CD4-positive, alpha-beta T cell treated with Interleukin-12 subunit alpha and Interleukin-12 subunit beta, for 1 hour (primary cell): Measurements from ENCODE around the gene RAB40C.
A peak's percentile ranks its signal among the peaks of the same experiment; 100 is the strongest.

Experiments
- DNase-seq: peaks from one replicate; pipeline ENCODE4 v3.0.0-alpha.2; 2020

RAB40C gene, protein sequence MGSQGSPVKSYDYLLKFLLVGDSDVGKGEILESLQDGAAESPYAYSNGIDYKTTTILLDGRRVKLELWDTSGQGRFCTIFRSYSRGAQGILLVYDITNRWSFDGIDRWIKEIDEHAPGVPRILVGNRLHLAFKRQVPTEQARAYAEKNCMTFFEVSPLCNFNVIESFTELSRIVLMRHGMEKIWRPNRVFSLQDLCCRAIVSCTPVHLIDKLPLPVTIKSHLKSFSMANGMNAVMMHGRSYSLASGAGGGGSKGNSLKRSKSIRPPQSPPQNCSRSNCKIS

DNA sequence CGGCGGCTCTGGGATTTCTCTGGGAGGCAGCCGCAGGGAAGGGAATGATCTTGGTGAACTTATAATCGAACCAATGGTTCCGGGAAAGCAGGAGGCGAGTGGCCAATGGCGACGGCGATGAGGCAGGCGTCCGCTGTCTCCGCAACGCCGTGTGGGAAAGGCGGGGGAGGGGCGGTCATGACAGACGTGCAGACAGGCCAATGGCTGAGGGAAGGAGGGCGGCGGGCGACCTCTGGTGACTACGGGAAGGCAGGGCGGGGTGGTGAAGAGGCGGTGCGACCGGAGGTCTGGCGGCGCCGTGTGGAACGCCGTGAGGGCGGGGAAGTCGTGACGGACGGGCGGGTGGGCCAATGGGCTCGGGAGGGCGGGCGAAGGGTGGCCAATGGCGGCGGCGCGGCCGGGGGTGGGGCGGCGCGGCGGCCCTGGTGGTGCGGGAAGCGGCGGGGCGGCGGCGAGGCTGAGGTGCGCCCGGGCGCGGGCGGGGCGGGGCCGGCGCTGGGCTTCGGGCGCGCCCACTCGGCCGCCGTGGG lies at the start of gene RAB40C:
Gene RAB40C (plus strand): TSS at position 409 of the 530 bp plus-strand sequence. CDS start 226 bp downstream, outside the sequence.
- DNase-seq: peak; percentile 99

DNA sequence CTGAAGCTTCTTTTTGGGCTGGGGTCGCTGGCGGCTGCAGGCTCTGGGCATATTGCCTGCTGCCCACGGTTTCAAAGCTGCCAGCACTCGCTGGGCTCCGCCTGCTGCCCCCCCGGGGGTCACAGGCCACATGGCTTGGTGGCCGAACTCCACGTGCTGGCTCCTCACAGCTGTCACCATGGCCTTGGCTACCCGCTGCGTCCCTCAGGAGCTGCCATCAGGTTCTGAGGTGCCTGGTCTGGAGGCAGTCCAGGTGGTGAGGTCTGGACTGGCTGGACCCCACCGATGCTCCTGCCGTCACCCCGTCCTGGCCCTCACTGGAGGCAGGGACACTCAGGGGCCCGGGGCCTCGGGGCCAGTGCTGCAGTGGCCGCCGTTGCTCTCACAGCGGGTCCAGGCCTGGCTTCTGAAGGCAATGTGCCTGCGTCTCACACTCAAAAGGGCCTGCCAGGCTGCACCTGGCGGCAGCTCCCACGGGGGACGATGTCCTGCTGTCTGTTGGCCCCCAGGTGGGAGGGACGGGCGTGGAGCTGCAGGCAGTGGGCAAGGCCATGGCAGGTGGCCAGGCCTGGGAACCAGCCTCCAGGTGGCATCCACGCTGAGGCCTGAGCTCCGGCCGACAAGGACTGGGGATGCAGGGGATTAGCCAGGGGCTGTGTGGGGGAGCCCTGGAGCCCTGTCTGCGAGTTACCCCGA lies 49.1 kb upstream of the RAB40C start:
- DNase-seq: no peak

DNA sequence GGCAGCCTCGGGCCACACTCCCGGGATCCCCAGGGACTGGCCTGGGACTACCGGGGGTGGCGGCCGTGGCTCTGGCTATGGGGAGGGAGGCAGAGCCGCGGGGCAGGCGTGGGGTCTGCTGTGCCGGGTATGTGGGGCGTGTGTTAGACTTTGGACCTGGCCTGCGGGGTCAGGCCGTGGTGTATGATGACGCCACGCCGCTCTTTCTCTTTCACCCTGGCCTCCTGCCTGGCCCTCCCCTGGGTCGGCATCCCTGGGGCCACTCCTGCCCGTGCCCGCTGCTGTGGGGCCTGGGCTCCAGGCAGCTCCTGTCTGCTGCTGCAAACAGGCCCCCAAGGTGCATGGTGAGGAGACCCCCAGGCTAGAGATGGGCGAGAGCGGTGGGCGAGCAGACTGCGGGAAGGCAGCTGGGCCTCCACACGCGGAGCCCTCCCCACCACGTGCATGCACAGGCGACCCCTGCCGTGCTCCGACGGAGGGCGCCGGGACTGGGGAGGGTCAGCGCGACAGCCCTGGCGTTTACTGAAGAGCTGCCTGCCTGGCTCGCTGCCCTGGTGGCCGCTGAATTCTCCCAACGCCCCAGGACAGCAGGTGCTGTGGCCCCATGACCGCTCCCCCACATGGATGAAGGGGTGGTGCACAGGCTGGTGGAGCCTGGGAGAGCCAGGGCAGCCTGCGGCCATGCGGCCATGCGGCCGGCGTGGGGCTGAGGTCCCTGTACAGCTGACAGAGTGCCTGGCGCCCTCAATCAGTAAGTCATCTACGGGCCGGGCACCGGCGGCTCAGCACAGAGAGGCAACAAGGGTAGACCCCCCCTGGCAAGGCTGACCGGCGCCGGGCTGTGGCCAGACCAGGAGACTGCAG lies 46.3 kb upstream of the RAB40C start:
- DNase-seq: no peak

DNA sequence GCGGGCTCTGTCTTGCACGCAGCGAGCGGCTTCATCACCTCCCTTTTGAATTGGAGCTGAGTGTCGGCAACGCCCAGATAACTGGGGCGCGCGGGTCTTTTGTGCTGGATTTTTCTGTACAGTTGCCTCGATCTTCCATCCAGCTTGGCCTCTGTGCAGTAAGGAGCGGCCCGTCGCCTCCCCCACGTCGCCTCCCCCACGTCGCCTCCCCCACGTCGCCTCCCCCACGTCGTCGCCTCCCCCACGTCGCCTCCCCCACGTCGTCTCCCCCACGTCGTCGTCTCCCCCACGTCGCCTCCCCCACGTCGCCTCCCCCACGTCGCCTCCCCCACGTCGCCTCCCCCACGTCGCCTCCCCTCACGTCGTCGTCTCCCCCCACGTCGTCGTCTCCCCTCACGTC lies 45.3 kb upstream of the RAB40C start:
- no peak for DNase-seq

DNA sequence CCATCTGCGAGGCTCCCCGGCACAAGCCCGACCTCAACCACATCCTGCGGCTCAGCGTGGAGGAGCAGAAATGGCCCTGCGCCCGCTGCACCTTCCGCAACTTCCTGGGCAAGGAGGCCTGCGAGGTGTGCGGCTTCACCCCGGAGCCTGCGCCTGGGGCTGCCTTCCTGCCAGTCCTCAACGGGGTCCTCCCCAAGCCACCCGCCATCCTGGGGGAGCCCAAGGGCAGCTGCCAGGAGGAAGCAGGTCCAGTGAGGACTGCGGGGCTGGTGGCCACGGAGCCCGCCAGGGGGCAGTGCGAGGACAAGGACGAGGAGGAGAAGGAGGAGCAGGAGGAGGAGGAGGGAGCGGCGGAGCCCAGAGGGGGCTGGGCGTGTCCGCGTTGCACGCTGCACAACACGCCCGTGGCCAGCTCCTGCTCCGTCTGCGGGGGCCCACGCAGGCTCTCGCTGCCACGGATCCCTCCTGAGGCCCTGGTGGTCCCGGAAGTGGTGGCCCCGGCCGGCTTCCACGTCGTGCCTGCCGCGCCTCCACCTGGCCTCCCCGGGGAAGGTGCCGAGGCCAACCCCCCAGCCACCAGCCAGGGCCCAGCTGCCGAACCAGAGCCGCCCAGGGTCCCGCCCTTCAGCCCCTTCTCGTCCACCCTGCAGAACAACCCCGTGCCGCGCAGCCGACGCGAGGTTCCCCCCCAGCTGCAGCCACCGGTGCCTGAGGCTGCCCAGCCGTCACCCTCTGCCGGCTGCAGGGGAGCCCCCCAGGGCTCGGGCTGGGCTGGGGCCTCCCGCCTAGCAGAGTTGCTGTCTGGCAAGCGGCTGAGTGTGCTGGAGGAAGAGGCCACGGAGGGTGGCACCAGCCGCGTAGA lies 42.7 kb upstream of the RAB40C start:
- DNase-seq: peak; percentile 57

DNA sequence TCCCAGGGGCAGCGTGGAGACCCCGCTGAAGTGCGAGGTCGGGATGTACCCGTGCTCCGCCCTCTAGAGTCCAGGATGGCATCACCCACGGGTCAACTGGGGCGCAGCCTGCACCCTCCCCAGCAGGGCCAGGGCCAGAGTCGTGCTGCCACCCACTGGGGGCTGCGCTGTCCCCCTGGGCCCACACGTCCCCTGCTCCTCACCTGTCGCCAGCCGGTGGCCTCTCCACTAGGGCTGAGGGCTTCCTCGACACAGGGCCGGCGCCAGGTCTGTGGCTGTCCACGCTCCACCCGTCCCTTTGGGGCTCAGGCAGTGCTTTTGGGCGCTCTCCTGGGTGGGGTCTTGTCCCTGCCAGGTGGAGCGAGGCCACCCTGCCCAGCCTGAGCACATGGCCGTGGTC lies 41.3 kb upstream of the RAB40C start:
- no peak for DNase-seq

DNA sequence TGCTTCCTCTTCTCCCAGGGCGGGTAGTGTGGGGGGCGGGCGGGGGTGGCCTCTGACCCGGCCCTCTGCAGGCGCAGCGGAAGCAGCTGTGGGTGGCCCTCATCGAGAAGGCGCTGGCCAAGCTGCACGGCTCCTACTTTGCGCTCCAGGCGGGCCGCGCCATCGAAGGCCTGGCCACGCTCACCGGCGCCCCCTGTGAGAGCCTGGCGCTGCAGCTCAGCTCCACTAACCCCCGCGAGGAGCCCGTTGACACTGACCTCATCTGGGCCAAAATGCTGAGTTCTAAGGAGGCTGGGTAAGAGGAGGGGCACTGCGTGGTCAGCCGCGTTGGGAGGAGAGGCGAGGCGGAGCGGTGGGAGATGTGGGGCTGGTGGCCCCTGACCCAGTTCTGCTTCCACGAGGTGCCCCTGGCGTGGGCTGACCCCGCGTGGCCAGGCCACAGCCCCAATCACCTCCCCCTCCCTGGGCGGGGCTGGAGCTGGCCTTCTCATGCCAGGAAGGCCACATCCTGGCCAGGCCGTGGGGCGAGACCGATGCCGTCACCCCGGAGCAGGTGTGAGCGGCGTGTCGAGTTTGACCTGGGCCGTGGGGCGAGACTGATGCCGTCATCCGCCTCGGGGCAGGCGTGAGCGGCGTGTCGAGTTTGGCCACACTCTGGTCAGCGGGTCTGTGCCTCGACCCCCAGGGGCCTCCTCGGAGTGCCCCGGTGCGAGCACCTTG lies 40.2 kb upstream of the RAB40C start:
- DNase-seq: no peak

DNA sequence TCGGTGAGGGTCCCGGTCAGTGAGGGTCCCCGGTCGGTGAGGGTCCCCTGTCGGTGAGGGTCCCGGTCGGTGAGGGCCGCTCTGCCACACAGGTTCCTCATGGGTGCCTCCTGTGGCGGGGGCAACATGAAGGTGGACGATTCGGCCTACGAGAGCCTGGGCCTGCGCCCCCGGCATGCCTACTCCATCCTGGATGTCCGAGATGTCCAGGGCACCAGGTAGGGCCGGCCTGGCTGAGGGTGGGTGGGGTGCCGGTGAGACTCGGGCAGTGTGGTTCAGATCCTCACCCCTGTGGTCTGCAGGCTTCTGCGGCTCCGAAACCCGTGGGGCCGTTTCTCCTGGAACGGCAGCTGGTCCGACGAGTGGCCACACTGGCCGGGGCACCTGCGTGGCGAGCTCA lies 38.7 kb upstream of the RAB40C start:
- DNase-seq: no peak

DNA sequence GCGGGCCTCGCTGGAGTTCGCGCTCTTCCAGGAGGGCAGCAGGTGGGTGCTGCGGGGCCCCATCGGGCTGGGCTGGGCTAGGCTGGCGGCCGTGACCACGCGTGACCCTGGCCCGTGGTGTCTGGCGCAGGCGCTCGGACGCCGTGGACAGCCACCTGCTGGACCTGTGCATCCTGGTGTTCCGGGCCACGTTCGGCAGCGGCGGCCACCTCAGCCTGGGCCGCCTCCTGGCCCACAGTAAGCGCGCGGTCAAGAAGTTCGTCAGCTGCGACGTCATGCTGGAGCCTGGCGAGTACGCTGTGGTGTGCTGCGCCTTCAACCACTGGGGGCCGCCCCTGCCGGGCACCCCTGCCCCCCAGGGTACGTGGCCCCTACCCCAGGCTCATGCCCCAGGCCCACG lies 37.7 kb upstream of the RAB40C start:
- no peak for DNase-seq

DNA sequence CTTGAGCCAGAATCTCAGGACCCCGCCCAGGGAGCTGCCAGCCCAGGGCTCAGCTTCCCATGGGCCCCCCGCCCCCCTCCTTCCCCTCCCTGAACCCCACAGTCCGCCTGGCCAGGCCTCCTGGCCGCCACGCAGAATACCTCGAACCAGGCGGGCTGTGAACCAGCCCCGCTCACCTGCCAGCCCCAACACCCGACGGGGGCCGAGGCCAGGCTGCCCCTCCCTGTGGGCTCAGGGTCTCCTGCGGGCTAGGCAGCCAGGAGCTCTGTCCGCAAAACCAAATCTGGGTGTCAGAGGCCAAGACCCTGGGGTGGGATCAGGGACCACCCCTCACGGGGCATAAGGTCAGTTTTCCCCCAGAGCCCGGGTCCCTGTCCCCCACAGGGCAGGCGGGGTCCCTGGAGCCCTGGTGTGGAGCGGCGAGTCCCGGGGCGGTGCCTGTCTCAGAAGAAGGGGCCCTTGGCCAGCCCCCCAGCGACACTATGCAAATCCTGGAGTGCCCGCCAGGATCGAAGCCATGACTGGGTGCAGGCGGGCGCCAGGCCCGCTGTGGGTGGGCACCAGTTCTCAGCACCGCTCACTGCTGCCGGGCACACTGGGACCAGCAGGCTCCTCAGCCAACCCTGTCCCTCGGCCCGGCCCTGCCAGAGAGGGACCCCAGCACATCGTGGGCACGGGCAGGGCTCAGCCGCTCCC lies 36.1 kb upstream of the RAB40C start:
- DNase-seq: no peak

DNA sequence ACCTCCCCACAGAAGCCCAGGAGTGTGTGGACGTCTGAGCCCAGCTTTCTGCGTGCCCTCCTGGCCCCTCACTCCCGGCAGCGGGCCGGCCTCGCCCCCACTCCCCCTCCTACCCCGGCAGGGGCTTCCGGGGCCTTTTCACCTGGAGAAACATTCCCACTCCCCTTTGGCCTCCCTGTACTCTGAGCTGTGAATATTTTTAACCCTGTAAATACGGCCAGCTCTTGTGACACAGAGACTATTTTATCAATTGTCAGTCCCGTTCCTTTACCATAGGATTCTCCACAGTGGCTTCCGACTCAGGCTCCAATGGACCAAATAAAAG lies 35.6 kb upstream of the RAB40C start:
- DNase-seq: no peak

DNA sequence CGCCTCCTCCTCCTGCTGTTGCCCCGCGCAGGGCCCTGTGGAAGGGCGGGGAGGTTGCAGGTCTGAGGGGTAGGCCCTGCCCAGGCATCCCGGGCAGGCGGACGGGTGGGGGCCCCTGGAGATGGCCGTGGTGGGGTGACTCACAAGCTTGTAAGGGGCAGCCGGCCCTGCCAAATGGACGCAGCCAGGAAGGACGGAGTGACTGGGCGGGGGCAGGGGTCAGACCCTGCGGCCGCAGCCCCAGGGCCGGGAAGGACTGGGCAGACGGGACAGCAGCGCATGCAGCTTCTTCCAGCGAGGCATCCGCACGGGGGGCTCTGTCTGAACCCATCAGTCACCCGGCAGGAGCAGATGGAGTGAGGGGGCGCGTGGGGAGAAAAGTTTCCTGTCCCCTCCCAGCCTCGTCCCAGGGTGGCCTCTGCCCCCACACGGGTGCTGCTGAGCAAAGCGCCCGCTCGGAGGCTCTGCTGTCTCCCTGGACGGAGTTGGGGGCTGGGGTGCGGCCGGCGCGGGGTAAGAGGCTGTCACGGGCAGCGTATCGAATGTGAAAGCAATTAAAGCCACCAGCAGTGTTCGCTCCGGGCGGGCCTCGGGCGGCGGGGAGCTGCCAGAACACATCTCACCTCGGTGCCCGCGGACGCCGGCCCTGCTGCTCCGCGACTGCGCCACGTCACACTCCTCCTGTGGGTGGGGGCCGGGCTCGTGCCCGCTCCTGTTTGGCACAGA lies 35.1 kb upstream of the RAB40C start:
- no peak for DNase-seq

DNA sequence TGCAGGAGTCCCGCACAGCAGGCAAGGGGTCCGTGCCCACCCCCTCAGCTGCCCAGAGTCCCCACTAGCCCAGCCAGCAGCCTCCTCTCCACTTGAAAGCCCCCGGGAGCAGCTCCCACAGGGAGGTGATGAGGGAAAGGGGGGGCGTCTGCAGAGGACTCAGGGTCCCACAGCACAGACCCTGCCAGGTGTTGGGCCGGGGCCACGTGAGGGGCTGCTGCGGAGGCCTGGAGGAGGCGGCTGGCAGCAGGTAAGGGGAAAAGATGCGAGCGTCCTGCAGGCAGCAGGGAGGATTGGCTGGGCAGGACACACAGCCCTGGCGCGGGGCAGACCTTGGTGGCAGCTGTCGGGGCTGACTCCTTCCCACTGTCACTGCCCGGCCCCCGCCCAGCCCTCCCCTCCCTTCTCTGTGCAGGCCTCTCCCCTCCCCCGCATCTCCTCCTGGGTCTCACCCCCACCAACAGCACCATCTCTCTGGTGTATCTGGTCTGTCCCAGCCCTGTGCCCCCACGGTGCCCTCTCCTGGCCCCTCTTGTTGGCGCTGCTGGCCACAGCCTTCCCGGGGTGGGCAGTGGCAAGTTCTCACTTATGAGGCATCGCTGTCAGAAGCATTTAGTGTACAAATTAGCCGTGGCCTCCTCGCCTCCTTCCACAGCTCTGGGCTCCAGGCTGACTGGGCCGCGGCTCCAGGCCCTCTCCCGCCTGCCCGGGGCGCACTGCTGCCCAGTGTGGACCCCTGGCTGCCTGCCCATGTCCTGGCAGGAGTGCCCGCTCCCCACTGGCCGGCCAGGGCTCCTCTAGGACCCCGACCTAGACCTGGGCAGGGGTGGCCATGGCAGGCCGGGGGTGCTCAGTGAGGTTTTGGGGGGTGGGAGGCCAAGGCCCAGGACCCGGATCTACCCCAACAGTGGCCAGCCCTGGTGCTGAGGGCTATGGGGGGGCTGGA lies 34.1 kb upstream of the RAB40C start:
- DNase-seq: no peak

DNA sequence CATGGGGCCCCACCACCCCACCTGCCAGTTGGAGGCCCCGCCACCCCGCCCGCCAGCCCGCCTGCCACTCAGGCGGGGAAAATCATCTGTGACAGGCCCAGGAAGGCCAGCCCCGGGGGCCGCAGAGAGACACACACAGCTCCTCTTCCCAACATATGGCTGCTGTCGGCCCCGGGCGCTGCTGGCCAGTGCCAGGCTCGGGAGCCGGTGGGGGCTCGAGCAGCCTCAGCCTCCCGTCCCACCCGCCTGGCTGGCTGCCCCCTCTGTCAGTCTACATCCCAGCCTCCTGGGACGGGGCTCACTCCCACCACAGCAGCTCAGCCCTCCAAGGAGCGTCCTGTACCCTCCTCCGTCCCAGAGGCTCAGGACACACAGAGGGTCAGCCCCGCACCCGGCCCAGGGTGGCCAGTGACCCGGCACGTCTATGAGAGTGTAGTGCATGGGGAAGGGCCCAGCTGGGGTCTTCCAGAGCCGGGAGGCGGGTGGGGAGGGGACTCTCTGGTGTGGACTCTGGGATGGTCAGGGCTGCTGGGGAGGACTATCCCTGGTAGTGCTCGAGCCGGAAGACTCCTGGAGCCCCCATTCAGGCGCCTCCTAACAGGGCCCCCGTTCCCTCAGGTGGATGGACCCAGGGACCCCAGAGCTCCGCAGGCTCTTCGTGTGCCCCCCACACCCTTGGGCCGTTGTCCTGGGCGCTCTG lies 33.2 kb upstream of the RAB40C start:
- DNase-seq: no peak

DNA sequence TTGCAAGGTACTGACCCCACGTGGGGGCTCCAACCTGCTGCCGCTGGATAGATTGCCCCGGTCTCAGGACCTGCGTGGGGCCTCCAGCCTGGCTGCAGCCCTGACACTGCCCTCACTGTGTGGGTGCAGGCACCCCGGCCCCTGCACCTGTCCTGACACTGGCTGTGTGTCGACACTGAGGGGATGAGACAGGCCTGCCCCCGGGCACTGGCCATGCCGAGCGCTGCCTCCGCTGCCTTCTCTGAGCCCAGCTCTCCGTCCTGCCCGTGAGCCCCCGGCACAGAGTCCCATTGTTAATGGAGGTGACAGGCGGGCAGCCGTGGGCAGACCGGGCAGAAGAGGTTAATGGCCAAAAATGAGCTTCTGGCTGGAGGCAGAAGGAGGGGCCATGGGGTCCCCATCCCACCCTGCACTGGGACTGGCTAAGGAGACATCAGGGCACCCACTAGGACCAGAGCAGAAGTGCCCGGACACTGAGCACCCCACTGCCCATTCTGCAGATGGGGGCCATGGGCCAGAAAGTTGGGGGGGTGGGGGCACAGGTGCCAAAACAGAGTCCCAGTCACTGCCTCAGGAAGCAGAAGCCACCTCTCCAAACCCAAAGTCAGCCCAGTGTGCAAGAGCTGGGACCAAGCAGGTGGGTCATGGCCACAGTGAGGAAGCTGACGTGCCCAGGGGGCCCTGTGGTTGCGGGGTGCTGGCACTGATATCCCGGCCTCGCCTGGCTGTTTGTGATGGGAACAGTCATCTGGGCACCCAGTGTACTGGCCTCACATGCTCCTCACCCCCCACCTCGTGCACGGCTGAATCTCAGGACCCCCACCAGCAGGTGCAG lies 32.2 kb upstream of the RAB40C start:
- no peak for DNase-seq

DNA sequence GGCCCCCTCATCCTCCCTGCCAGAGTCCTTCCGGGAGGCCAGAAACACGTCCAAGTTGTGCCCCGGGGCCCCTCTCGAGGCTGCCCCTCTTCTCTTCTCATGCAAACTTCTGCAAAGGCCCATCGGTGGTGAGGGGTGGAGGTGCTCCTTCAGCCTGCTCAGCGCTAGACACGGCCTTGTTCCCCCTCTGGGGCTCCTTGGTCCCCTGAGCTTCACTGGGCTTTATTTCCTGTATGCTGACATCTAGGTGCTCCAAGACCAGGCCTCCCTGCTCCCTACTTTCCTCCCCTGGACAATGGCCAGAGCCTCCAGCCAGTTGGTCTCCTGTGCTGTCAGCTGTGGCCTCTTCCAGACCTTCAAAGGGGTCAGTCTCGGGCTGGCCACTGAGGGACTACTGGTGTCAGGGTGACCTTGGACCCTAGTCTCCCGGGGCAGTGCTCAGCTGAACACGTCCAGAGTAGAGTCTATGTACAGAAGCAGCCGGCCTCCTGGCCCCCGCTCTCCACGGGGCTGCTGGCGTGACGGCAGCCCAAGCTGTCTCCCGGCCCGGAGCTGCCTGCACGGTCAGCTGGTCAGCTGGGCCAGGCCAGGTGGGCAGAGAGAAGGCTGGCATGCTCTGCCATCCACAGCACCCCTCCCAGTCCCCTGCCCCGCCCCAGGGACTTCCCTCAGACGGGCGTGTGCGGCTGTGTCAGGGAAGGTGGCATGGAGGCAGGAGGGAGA lies 31.4 kb upstream of the RAB40C start:
- DNase-seq: no peak

DNA sequence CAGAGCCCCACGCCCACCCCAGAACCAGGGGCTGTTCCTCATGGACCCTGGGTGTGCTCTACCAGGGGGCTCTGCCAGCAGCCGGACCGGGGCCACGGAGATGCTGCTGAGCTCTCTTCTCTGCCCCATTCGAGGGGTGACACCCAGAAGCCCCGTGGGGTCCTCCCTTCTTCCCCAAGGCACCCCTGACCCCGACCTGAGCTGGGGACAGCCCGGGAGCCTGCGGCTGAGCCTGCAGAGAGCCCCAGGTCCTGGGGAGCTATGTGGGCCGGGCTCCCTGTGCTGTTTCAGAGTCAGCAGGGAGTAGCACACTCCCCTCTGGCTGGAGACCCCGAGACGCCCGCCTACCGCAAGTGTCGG lies 30.9 kb upstream of the RAB40C start:
- DNase-seq: no peak
